Activated naive CD8-positive, alpha-beta T cell treated with anti-CD3 and anti-CD28 coated beads for 36 hours (primary cell): ENCODE data around the gene CD300A. TPM values are rescaled to one million over a fixed set of nuclear protein-coding genes. Genes with fewer than 3 reads are reported as not detected.
A peak's percentile ranks its signal among the peaks of the same experiment; 100 is the strongest.

Source experiments
- DNase-seq: peaks from one replicate; pipeline ENCODE4 v3.0.0; 2021
- H3K27ac Mint-ChIP-seq: one replicate; pipeline ENCODE4 v1.8.0; 2022; ENCODE audit warnings: mild to moderate bottlenecking, moderate library complexity, mixed read lengths
- H3K27me3 Mint-ChIP-seq: one replicate; pipeline ENCODE4 v1.8.0; 2022; ENCODE audit warnings: mild to moderate bottlenecking, mixed read lengths
- H3K36me3 Mint-ChIP-seq: one replicate; pipeline ENCODE4 v1.8.0; 2021; ENCODE audit warnings: mild to moderate bottlenecking, mixed read lengths
- H3K4me1 Mint-ChIP-seq: one replicate; pipeline ENCODE4 v1.8.0; 2021; ENCODE audit warnings: mixed read lengths
- H3K4me3 Mint-ChIP-seq: one replicate; pipeline ENCODE4 v1.8.0; 2022; ENCODE audit warnings: mild to moderate bottlenecking, moderate library complexity, mixed read lengths
- H3K9me3 Mint-ChIP-seq: one replicate; pipeline ENCODE4 v1.8.0; 2022; ENCODE audit warnings: mixed read lengths
- total RNA-seq, 2 experiments: library from RNA; stranded (reverse); gene quantifications; one replicate each; pipeline ENCODE4 v1.2.3, GENCODE V29; 2021

The CD300A gene
- total RNA-seq, 2 experiments from 2014 or later = 4.4 to 5.6 TPM

DNA sequence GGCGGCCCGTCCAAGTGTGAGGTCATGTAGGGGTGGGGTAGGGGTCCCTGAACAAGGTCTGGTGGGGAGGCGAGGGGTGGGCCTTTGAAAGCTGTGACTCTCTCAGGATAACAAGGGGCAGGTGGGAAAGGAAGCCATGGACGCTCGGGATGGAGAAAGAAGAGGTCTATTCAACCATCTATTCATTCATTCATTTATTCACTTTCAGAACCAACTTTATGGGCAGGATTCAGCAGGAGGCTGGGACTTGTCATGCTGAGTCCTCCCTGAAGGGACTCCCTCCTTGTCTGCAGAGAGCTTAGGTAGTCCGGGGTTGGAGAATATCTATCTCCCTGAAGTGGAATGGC is 8.6 kb upstream of the CD300A start:
- Mint-ChIP-seq H3K27ac (no peak overlapping the region), H3K27me3 (peaks cover under 1% of the 10 kb centered on the region), H3K4me3 (no peak overlapping the region), H3K4me1 (peaks cover 10% of the 10 kb centered on the region), H3K9me3 (no peaks in the 10 kb centered on the region), H3K36me3 (no peaks in the 10 kb centered on the region)
- DNase-seq = no peak

DNA sequence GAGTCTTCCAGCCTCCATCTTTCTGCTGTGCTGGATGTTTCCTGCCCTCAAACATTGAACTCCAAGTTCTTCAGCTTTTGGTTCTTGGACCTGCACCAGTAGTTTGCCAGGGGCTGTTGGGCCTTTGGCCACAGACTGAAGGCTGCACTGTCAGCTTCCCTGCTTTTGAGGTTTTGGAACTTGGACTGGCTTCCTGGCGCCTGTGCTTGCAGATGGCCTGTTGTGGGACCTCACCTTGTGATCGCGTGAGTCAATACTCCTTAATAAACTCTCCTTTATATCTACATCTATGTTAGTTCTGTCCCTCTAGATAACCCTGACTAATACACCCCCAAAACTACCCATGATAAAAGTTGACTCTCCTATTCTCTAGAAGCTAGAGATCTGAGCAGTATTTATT is 7.6 kb upstream of the CD300A start:
- Mint-ChIP-seq H3K9me3 (no peaks in the 10 kb centered on the region), H3K4me3 (no peak overlapping the region), H3K27ac (no peak overlapping the region), H3K27me3 (no peaks in the 10 kb centered on the region), H3K36me3 (no peaks in the 10 kb centered on the region), H3K4me1 (peaks cover 18% of the 10 kb centered on the region)
- DNase-seq = no peak

DNA sequence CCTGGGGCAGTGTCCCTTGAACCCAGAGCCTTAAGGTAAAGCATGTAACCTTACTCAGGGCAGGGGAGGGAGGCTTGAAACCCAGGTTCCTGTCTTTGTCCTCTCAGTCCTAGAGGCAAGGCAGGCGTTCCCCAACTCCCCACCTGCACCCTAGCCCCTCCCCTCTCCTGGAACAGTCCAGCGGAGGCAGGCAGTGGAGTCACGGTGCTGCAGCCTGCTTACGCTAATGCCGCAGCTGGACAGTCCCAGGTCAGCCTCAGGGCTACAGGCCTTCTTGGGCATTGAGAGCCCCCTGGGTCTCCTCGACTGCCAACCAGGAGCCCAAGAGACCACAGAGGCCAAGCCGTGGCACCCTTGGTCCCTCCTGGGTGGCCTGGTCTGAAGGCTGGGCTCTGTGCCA is 6.8 kb upstream of the CD300A start:
- Mint-ChIP-seq H3K27ac (no peak overlapping the region), H3K4me1 (peaks cover 21% of the 10 kb centered on the region), H3K9me3 (no peaks in the 10 kb centered on the region), H3K27me3 (no peaks in the 10 kb centered on the region), H3K36me3 (no peaks in the 10 kb centered on the region), H3K4me3 (no peak overlapping the region)
- no peak for DNase-seq

DNA sequence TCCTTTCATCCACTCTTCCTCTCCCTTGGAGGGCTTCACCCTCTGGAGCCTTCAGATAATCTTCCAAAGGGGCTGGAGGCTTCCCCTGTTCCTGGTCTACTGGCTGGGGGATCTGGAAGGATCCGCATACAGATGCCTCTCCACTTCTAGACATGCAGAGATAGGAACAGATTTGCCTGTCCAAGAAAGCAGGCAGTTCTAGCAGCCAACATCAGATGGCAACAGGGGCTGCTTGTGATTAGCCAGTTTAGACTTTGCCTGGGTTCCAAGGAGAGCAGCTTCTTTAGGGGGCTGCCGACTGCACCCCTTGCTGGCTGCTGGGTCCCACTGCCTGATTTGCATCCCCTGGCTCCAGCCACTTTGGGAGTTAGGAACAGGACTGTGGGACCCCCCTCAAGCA is 6.2 kb upstream of the CD300A start:
- Mint-ChIP-seq H3K4me3 (no peak overlapping the region), H3K27ac (no peak overlapping the region), H3K9me3 (no peaks in the 10 kb centered on the region), H3K4me1 (peaks cover 21% of the 10 kb centered on the region), H3K36me3 (no peaks in the 10 kb centered on the region), H3K27me3 (no peaks in the 10 kb centered on the region)
- DNase-seq = no peak

DNA sequence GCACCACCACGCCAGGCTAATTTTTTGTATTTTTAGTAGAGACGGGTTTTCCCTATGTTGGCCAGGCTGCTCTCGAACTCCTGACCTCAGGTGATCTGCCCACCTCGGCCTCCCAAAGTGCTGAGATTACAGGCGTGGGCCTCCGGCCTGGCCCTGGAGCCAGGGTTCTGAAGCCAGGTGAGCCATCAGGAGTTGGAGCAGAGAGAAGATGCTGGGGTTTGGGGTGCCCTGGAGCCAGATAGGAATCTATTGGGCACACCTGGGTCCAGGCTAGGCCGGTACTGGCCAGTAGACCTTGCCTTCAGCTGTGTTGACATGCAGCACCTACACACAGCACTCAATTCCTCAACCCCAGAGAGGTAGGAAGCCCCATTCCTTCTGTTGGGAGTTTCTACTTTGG is 5.4 kb upstream of the CD300A start:
- no peaks in the 10 kb centered on the region for H3K9me3 Mint-ChIP-seq
- H3K36me3 Mint-ChIP-seq = no peaks in the 10 kb centered on the region
- no peak for DNase-seq
- no peak overlapping the region for H3K27ac Mint-ChIP-seq
- H3K4me1 Mint-ChIP-seq = peaks cover 21% of the 10 kb centered on the region
- H3K4me3 Mint-ChIP-seq = no peak overlapping the region
- no peaks in the 10 kb centered on the region for H3K27me3 Mint-ChIP-seq

DNA sequence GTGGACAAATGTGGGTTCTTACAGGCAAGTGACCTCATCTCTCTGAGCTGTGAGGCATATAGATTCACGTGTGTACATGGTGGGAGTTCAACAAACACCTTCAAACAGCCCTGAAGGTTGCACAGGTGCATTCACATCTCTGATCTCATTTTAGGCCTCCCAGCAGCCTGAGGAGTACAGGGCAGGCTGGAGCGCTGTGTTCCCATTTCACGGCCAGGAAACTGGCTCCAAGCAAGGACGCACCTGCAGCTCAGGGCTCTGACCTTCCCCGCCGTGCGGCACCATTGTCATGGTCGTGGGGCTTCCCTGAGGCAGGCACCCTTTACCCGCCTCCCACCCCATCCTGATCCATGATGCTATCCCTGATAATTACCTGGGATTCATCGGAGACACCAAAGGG is 4.8 kb upstream of the CD300A start:
- Mint-ChIP-seq H3K4me3 (no peak overlapping the region), H3K4me1 (peaks cover 21% of the 10 kb centered on the region), H3K27me3 (no peaks in the 10 kb centered on the region), H3K9me3 (no peaks in the 10 kb centered on the region), H3K36me3 (no peaks in the 10 kb centered on the region), H3K27ac (no peak overlapping the region)
- no peak for DNase-seq

DNA sequence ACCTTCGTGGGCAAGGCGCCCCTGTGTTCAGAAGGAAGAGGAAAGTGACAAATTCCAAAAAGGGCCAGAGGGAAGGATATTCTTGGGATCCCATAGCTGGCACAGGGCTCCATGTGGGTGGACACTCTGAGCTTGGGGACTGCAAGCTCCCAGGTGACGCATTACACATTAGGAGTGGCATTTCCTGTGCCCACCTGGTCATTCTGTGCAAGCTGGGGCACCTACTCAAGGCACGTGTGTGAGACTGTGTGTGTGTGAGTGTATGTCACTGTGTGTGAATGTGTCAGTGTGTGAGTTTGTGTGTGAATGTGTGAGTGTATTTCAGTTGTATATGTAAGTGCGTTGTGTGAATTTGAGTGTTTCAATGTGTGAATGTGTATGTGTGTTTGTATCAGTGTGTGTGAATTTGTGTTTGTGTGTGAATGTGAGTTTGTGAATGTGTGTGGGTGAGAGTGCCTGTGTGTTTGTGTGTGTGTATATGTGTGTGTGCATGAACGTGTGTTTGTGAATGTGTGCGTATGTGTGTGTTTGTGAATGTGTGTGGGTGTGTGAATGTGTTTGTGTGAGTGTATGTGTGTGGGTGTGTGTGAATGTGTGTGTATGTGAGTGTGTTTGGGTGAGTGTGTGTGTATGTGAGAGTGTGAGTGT is 1.6 kb upstream of the CD300A start:
- Mint-ChIP-seq H3K4me3 (no peak overlapping the region), H3K36me3 (no peaks in the 10 kb centered on the region), H3K9me3 (no peaks in the 10 kb centered on the region), H3K4me1 (peaks cover 22% of the 10 kb centered on the region), H3K27ac (no peak overlapping the region), H3K27me3 (no peaks in the 10 kb centered on the region)
- no peak for DNase-seq

DNA sequence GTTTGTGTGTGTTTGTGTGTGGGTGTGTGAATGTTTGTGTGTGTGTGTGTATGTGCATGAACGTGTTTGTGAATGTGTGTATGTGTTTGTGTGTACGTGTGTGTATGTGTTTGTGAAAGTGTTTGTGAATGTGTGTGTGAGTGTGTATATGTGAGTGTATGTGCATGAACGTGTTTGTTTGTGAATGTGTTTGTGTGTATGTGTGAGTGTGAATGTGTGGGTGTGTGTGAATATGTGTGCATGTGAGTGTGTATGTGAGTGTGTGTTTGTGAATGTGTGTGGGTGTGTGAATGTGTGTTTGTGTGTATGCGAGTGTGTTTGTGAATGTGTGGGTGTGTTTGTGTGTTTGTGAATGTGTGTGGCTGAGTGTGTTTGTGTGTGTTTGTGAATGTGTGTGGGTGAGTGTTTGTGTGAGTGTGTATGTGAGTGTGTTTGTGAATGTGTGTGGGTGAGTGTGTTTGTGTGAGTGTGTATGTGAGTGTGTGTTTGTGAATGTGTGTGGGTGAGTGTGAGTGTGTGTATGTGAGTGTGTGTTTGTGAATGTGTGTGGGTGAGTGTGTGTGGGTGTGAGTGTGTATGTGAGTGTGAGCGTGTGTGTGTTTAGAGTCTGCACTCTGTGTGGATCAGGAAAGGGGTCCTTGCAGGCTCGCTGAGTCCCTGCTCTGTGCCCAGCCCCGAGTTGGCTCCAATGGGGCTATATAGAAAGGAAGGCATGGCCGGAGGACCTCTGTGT is 890 bp upstream of the CD300A start:
- H3K4me3 Mint-ChIP-seq = no peak overlapping the region
- no peaks in the 10 kb centered on the region for H3K9me3 Mint-ChIP-seq
- H3K4me1 Mint-ChIP-seq = peaks cover 20% of the 10 kb centered on the region
- DNase-seq = no peak
- H3K27ac Mint-ChIP-seq = no peak overlapping the region
- no peaks in the 10 kb centered on the region for H3K27me3 Mint-ChIP-seq
- H3K36me3 Mint-ChIP-seq = no peaks in the 10 kb centered on the region

DNA sequence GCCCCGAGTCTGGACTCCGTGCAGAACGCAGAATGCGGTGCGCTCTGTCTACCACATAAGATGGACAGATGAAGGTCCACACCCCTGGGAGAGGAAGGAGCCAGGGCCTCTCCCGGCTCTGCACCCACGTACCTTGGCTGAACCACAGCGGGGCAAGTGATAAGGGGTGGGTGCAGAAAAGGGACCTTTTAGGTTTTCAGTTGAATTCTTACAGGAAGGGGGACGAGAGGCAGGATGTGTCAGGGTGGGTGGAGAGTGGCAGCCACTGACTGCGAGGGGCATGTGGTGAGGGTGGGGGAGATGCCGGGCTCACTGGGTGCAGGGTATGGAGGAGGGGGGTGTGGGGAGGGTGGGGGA is 372 bp downstream of the CD300A start:
- Mint-ChIP-seq H3K36me3 (no peaks in the 10 kb centered on the region), H3K27me3 (no peaks in the 10 kb centered on the region), H3K4me3 (no peak overlapping the region), H3K27ac (peak overlapping the region; percentile 68), H3K9me3 (no peaks in the 10 kb centered on the region), H3K4me1 (peaks cover 26% of the 10 kb centered on the region)
- no peak for DNase-seq

DNA sequence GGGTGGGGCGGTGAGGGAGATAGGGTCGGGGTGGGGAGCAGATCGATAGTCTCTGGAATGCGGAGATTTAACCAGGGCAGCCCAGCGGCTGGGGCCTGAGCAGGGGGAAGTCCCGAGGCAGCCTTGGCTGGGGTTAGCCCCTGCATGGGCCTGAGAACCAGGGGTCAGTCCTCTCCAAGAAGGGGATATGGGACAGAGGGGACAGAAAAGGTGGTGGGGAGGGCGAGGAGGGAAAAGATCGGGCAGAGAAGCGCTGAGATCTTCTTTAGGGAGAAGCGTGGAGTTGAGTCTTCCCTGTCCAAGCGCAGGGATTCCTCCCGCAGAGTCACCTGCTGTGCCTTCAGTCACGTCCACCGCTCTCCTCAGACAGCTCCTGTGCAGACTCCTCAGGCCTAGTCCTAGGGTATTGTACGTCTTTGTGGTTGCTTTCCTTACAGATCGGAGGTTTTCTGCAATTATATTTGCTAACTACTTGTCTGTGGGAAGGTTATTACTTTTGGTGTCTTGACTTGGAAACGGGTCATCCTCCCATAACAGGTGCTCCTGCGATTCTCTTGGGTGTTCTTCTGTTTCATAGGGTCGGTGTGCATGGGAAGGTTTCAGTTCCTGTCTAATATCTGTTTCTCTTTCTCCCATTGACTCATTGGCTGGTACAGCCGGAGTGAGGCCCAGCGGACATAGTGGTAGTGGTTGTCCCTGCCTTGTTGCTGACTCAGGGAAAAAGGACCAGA is 952 bp downstream of the CD300A start:
- peak overlapping the region; percentile 74 for H3K4me3 Mint-ChIP-seq
- no peaks in the 10 kb centered on the region for H3K36me3 Mint-ChIP-seq
- no peaks in the 10 kb centered on the region for H3K27me3 Mint-ChIP-seq

DNA sequence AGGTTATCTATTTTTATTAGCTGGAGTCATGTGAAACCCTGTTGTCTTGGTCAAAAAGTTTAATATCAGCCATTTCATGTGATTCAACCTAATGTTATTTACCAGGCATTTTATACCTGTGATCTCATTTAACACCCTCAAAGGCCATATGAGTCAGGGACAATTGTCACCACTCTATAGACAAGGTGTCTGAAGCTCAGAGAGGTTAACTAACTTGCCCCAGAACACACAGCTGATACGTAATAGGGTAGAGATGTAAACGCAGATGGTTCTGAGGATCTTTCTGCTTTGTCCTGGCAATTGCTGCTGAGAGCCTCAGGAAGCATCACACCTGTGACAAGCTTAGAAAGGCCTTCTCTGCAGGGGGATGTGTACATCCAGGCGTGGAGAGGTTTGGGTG is 4.9 kb downstream of the CD300A start:
- Mint-ChIP-seq H3K27ac (no peak overlapping the region), H3K4me1 (peaks cover 23% of the 10 kb centered on the region), H3K4me3 (no peak overlapping the region), H3K27me3 (no peaks in the 10 kb centered on the region), H3K36me3 (peaks cover 11% of the 10 kb centered on the region), H3K9me3 (peaks cover 13% of the 10 kb centered on the region)
- DNase-seq = no peak

More for the DNA sequence above, 952 bp downstream of the CD300A start:
- H3K9me3 Mint-ChIP-seq = no peaks in the 10 kb centered on the region
- peak overlapping the region; percentile 46 for H3K27ac Mint-ChIP-seq
- peaks cover 26% of the 10 kb centered on the region for H3K4me1 Mint-ChIP-seq
- no peak for DNase-seq

DNA sequence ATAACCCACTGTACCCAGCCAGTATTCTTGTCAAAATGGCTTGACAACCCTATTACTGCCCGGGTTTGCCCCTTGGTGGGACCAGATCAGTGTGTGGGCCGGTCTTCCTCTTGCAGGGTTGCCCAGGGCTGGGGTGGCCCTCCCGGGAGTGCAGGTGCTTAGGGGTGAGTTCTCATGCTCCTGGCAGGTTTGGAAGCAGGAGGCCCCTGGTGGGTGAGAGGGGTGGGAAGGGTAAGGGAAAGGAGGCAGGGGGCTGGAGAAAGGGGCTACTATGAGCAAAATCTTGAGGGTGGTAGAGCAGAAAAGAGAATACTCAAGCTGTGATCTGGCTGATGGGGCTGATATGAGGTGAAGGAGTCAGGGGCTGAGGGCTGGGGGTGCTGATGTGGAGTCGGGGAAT is 6.5 kb downstream of the CD300A start:
- peaks cover 21% of the 10 kb centered on the region for H3K36me3 Mint-ChIP-seq
- H3K4me1 Mint-ChIP-seq = peaks cover 22% of the 10 kb centered on the region
- DNase-seq = no peak
- no peaks in the 10 kb centered on the region for H3K27me3 Mint-ChIP-seq
- no peak overlapping the region for H3K4me3 Mint-ChIP-seq
- H3K27ac Mint-ChIP-seq = no peak overlapping the region
- peaks cover 17% of the 10 kb centered on the region for H3K9me3 Mint-ChIP-seq

DNA sequence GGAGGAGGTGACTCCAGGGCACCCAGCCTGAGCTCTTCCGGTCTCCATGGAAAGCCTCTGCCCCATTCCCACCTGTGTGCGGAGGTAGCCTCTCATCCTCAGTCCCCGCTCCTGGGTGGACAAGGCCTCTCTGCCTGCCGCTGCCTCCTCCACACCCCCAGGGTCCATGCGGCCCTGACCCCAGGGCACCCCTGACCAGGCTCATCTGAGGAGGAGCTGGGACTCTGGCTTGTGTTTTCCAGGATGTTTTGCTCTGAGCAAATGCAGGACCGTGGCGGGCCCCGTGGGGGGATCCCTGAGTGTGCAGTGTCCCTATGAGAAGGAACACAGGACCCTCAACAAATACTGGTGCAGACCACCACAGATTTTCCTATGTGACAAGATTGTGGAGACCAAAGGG is 6.9 kb downstream of the CD300A start:
- H3K36me3 Mint-ChIP-seq = peaks cover 22% of the 10 kb centered on the region
- peaks cover 17% of the 10 kb centered on the region for H3K9me3 Mint-ChIP-seq
- H3K4me1 Mint-ChIP-seq = peaks cover 26% of the 10 kb centered on the region
- no peak overlapping the region for H3K27ac Mint-ChIP-seq
- no peak for DNase-seq
- H3K4me3 Mint-ChIP-seq = no peak overlapping the region
- H3K27me3 Mint-ChIP-seq = no peaks in the 10 kb centered on the region

DNA sequence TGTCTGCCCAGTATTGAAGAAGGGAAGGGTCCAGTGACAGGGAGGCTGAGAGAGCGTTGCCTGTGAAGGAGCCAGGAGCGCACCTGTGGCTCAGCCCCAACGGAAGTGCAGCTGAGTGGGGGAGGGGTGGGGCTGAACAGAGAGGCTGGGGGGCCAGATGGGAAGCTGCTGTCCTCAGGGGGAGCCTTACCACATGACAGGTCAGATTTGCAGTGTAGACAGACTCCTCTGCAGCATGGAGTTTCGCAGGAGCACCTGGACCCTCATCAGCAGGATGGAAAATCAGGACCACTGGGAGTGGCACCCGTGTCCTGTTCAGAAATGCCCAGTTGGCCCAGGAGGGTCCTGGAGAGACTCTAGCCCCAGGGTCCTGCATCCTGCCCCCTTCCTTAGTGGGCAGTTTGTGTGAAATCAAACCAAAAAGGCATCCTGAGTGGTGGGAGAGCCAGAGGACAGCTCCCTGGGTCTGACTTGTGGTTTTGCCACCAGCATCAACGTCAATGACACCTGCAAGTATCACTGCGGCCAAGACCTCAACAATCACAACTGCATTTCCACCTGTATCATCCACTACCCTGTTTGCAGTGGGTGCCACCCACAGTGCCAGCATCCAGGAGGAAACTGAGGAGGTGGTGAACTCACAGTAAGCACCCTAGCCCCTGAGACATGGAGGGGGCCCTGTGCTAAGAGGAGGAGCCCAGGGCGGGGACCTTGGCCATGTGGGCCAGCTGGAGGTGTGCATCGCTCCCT is 7.8 kb downstream of the CD300A start:
- Mint-ChIP-seq H3K27ac (no peak overlapping the region), H3K27me3 (no peaks in the 10 kb centered on the region), H3K36me3 (peaks cover 25% of the 10 kb centered on the region), H3K4me3 (no peak overlapping the region), H3K9me3 (peaks cover 17% of the 10 kb centered on the region), H3K4me1 (peaks cover 35% of the 10 kb centered on the region)
- no peak for DNase-seq

DNA sequence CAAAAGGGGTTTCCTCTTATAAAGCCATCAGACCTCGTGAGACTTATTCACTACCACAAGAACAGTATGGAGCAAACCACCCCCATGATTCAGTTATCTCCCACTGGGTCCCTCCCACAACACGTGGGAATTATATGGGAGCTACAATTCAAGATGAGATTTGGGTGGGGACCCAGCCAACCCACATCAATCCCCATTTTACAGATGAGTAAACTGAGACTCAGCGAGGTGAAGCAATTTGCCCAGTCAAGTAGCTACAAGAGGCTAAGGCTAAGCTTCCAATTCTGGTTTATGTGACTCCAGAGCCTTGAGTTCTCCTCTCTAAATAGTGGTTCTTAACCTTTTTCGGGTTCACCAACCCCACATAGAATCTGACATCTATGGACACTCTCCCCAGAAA is 8.8 kb downstream of the CD300A start:
- peaks cover 25% of the 10 kb centered on the region for H3K36me3 Mint-ChIP-seq
- no peaks in the 10 kb centered on the region for H3K27me3 Mint-ChIP-seq
- H3K4me3 Mint-ChIP-seq = no peak overlapping the region
- DNase-seq = no peak
- H3K4me1 Mint-ChIP-seq = peaks cover 43% of the 10 kb centered on the region
- H3K9me3 Mint-ChIP-seq = peaks cover 17% of the 10 kb centered on the region
- H3K27ac Mint-ChIP-seq = no peak overlapping the region
